Stimulated activated memory B cell treated with anti-CD40 and anti-IgM and Interleukin-4, amounts not matched to agents 10 μg/mL and 1 μg/mL and 100 μg/mL, for 72 hours (primary cell): Measurements from ENCODE around the gene BANF2.

Experiments
- ATAC-seq: fragments of 150-1000 bp; cut with Tn5 transposase; 2 replicates; pipeline ENCODE4 v1.10.0; 2021
- H3K27ac Mint-ChIP-seq: one replicate; pipeline ENCODE4 v1.8.0; 2022; ENCODE audit warnings: mild to moderate bottlenecking, mixed read lengths
- H3K27me3 Mint-ChIP-seq: one replicate; pipeline ENCODE4 v1.8.0; 2022; ENCODE audit warnings: mixed read lengths
- H3K36me3 Mint-ChIP-seq: one replicate; pipeline ENCODE4 v1.8.0; 2022; ENCODE audit warnings: mixed read lengths
- H3K4me1 Mint-ChIP-seq: one replicate; pipeline ENCODE4 v1.8.0; 2022; ENCODE audit warnings: mixed read lengths
- H3K4me3 Mint-ChIP-seq: one replicate; pipeline ENCODE4 v1.8.0; 2022; ENCODE audit warnings: mild to moderate bottlenecking, moderate library complexity, mixed read lengths
- H3K9me3 Mint-ChIP-seq: one replicate; pipeline ENCODE4 v1.8.0; 2022; ENCODE audit warnings: mixed read lengths

The BANF2 gene

GRCh38 chr20:17743677-17744076 lies 43.9 kb downstream of the BANF2 start:
- H3K4me1 Mint-ChIP-seq: peaks cover 5% of the 10 kb centered on the region
- peaks cover 9% of the 10 kb centered on the region for H3K27me3 Mint-ChIP-seq
- no peak overlapping the region for H3K27ac Mint-ChIP-seq
- no peak for ATAC-seq
- no peak overlapping the region for H3K4me3 Mint-ChIP-seq
- no peaks in the 10 kb centered on the region for H3K36me3 Mint-ChIP-seq
- H3K9me3 Mint-ChIP-seq: no peaks in the 10 kb centered on the region

DNA sequence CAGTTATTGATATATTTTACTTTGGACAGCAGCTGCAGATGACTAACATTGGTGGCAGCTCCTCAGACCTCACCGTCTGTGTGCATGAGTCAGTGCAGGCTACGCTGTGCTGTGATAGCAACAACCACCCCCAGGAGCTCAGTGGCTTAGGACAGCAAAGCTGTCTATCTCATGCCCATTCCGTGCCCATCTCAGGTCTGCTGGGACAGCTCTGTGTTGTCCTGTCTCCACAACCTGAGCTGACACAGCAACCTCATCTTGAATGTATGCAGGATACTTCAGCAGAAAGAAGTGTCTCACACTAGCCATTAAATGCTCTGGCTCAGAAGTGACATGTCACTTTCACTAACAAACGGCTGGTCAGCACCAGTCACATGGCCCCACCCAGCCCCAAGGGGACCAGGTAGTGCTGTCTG lies 47.7 kb downstream of the BANF2 start:
- no peaks in the 10 kb centered on the region for H3K36me3 Mint-ChIP-seq
- peaks cover 5% of the 10 kb centered on the region for H3K4me1 Mint-ChIP-seq
- ATAC-seq: no peak
- H3K4me3 Mint-ChIP-seq: no peak overlapping the region
- H3K9me3 Mint-ChIP-seq: no peaks in the 10 kb centered on the region
- no peak overlapping the region for H3K27ac Mint-ChIP-seq
- H3K27me3 Mint-ChIP-seq: peaks cover 13% of the 10 kb centered on the region

GRCh38 chr20:17748279-17748678 lies 48.5 kb downstream of the BANF2 start:
- no peak for ATAC-seq
- no peak overlapping the region for H3K27ac Mint-ChIP-seq
- no peak overlapping the region for H3K4me3 Mint-ChIP-seq
- no peaks in the 10 kb centered on the region for H3K9me3 Mint-ChIP-seq
- H3K27me3 Mint-ChIP-seq: peaks cover 9% of the 10 kb centered on the region
- H3K36me3 Mint-ChIP-seq: no peaks in the 10 kb centered on the region
- peaks cover 5% of the 10 kb centered on the region for H3K4me1 Mint-ChIP-seq

GRCh38 chr20:17749626-17749977 lies 49.8 kb downstream of the BANF2 start:
- H3K4me3 Mint-ChIP-seq: no peak overlapping the region
- H3K9me3 Mint-ChIP-seq: no peaks in the 10 kb centered on the region
- H3K4me1 Mint-ChIP-seq: peaks cover 5% of the 10 kb centered on the region
- no peak overlapping the region for H3K27ac Mint-ChIP-seq
- H3K36me3 Mint-ChIP-seq: no peaks in the 10 kb centered on the region
- H3K27me3 Mint-ChIP-seq: peaks cover 9% of the 10 kb centered on the region
- ATAC-seq: no peak

DNA sequence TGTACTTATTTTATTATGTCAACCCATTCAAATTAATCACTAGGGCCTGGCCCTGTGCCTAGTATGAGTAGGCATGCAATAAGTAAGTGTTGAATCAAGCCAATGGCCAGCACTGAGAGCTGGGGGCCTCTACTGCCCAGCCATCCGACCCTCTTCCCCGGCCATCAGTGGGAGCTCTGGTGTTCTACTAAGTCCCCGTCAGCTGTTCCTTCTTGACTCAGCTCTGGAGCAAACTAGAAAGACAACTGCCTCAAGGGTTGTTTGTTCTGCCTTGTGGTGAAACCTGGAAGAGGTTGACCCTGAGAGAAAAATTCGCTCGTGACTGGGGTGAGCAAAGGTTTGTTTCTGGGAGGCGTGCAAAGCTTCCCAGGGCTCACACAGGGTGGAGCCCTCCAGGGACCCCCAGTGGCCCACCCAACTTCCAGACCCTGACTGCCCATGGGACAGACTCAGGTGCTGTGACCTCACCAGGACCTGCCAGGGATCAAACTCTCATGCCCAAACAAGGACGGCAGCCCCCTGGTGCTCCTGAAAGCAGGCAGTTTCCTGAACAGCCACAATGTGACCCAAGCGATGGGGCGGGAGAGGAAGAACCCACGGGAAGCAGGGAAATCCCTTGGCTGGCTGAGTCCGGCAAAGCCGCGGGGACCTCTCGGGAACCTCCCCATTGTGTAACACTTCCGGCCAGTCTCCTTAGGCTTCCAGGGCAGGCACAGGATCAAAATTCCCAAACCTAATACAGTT lies 50.4 kb downstream of the BANF2 start:
- peaks cover 9% of the 10 kb centered on the region for H3K27me3 Mint-ChIP-seq
- no peak overlapping the region for H3K4me3 Mint-ChIP-seq
- no peaks in the 10 kb centered on the region for H3K9me3 Mint-ChIP-seq
- no peaks in the 10 kb centered on the region for H3K36me3 Mint-ChIP-seq
- H3K4me1 Mint-ChIP-seq: peaks cover 5% of the 10 kb centered on the region
- ATAC-seq: no peak
- H3K27ac Mint-ChIP-seq: no peak overlapping the region

GRCh38 chr20:17750722-17751045 lies 50.9 kb downstream of the BANF2 start:
- Mint-ChIP-seq H3K36me3 (no peaks in the 10 kb centered on the region), H3K4me1 (peaks cover 5% of the 10 kb centered on the region), H3K27me3 (peaks cover 14% of the 10 kb centered on the region), H3K9me3 (no peaks in the 10 kb centered on the region), H3K4me3 (no peak overlapping the region), H3K27ac (no peak overlapping the region)
- ATAC-seq: no peak

DNA sequence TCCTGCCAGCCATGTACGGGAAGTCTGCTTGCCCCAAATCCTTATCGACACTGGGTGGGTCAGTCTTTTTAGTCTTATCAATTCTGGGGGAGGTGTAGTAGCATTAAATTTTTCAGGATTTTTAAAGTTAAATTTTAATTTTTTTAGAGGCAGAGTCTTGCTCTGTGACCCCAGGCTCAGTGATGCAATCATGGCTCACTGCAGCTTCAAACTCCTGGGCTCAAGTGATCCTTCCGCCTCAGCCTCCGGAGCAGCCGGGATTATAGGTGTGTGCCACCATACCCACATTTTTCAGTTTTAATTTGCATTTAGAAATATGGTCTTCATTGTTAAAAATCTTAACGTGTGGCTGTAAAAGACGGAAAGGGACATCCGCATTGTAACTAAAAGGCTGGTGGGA lies 51.9 kb downstream of the BANF2 start:
- Mint-ChIP-seq H3K27me3 (peaks cover 20% of the 10 kb centered on the region), H3K27ac (no peak overlapping the region), H3K9me3 (no peaks in the 10 kb centered on the region), H3K4me1 (peaks cover 5% of the 10 kb centered on the region), H3K4me3 (no peak overlapping the region), H3K36me3 (no peaks in the 10 kb centered on the region)
- ATAC-seq: no peak

DNA sequence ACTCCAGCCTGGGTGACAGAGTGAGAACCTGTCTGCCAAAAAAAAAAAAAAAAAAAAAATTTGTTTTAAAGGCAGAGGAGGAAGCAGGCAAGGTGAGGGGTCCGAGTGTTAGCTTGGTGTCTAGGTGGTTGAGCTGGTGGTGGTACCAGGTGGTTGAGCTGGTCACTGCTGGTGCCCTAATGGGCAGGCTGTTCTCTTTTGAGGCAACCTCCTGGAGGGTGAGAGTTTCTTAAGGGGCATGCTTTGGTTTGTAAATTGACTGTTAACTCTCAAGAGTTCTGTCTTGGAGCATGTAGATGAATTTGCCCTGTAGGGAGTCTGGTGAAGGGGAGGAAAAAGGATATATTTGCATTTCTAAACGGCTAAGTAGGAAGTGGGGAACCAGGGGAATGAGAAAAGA lies 52.7 kb downstream of the BANF2 start:
- peaks cover 3% of the 10 kb centered on the region for H3K4me1 Mint-ChIP-seq
- H3K4me3 Mint-ChIP-seq: no peak overlapping the region
- H3K27ac Mint-ChIP-seq: no peak overlapping the region
- H3K36me3 Mint-ChIP-seq: no peaks in the 10 kb centered on the region
- no peaks in the 10 kb centered on the region for H3K9me3 Mint-ChIP-seq
- ATAC-seq: no peak
- H3K27me3 Mint-ChIP-seq: peaks cover 20% of the 10 kb centered on the region

DNA sequence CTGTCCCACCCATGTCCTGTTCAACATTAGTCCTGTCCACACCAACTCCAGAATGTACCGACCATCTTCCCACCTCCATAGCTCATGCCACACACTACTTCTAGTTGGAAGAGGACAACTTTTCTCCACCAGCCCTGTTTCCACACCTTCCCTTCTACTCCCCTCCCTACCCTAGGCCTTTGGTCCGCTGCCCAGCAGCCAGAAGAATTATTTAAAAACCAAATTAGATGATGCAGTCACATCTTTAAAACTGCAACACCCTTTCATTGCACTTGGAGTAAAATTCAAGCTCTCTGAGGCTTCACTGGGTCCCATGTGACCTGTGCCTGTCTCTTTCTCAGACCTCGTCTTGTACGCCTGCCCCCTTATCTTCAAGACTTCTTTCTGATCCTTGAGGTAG lies 53.8 kb downstream of the BANF2 start:
- H3K4me1 Mint-ChIP-seq: no peaks in the 10 kb centered on the region
- peaks cover 7% of the 10 kb centered on the region for H3K36me3 Mint-ChIP-seq
- no peak overlapping the region for H3K4me3 Mint-ChIP-seq
- no peak overlapping the region for H3K27ac Mint-ChIP-seq
- no peak for ATAC-seq
- H3K9me3 Mint-ChIP-seq: peaks cover 7% of the 10 kb centered on the region
- peaks cover 20% of the 10 kb centered on the region for H3K27me3 Mint-ChIP-seq

GRCh38 chr20:17756529-17756928 lies 56.8 kb downstream of the BANF2 start:
- H3K9me3 Mint-ChIP-seq: peaks cover 7% of the 10 kb centered on the region

GRCh38 chr20:17757496-17757895 lies 57.7 kb downstream of the BANF2 start:
- H3K4me1 Mint-ChIP-seq: no peaks in the 10 kb centered on the region
- peaks cover 11% of the 10 kb centered on the region for H3K27me3 Mint-ChIP-seq

More at GRCh38 chr20:17756529-17756928, 56.8 kb downstream of the BANF2 start:
- no peak overlapping the region for H3K27ac Mint-ChIP-seq
- H3K4me1 Mint-ChIP-seq: no peaks in the 10 kb centered on the region
- ATAC-seq: peak; percentile 22
- no peak overlapping the region for H3K4me3 Mint-ChIP-seq
- H3K36me3 Mint-ChIP-seq: peaks cover 7% of the 10 kb centered on the region
- H3K27me3 Mint-ChIP-seq: peaks cover 10% of the 10 kb centered on the region

DNA sequence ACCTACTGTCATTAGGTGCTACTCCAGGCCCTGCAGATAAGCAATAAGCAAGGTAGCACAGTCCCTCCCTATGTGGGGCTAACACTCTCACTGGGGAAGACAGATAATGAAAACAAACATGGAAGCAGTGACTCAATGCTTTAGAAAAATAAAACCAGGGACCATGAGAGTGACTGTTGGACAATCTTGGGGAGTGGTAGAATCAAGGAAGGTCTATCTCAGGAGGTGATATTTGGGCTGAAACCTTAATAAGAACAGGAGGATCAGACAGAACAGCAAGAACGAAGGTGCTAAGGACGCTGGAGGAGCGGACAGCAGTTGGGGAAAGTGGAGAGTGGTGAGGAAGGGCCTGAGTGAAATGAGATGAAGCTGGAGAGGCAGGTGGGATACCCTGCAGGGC lies 58.2 kb downstream of the BANF2 start:
- Mint-ChIP-seq H3K9me3 (peaks cover 7% of the 10 kb centered on the region), H3K27ac (no peak overlapping the region), H3K27me3 (peaks cover 16% of the 10 kb centered on the region), H3K36me3 (peaks cover 9% of the 10 kb centered on the region), H3K4me1 (peaks cover 4% of the 10 kb centered on the region), H3K4me3 (no peak overlapping the region)
- ATAC-seq: no peak

More at GRCh38 chr20:17757496-17757895, 57.7 kb downstream of the BANF2 start:
- ATAC-seq: no peak
- Mint-ChIP-seq H3K9me3 (peaks cover 7% of the 10 kb centered on the region), H3K36me3 (peaks cover 7% of the 10 kb centered on the region), H3K27ac (no peak overlapping the region), H3K4me3 (no peak overlapping the region)

- Mint-ChIP-seq H3K4me3 (no peak overlapping the region), H3K9me3 (peaks cover 7% of the 10 kb centered on the region), H3K4me1 (peaks cover 7% of the 10 kb centered on the region), H3K27ac (no peak overlapping the region), H3K36me3 (peaks cover 12% of the 10 kb centered on the region), H3K27me3 (peaks cover 21% of the 10 kb centered on the region)
- ATAC-seq: no peak
These were observed 58.7 kb downstream of the BANF2 start for GRCh38 chr20:17758512-17758911.

- Mint-ChIP-seq H3K27me3 (peaks cover 21% of the 10 kb centered on the region), H3K9me3 (peaks cover 7% of the 10 kb centered on the region), H3K4me1 (peaks cover 7% of the 10 kb centered on the region), H3K27ac (no peak overlapping the region), H3K4me3 (no peak overlapping the region), H3K36me3 (peaks cover 12% of the 10 kb centered on the region)
- no peak for ATAC-seq
These were observed 59.7 kb downstream of the BANF2 start for GRCh38 chr20:17759449-17759848.

GRCh38 chr20:17761604-17762003 lies 61.8 kb downstream of the BANF2 start:
- Mint-ChIP-seq H3K9me3 (peaks cover 7% of the 10 kb centered on the region), H3K27ac (no peak overlapping the region), H3K4me1 (peaks cover 7% of the 10 kb centered on the region), H3K27me3 (peaks cover 21% of the 10 kb centered on the region), H3K36me3 (peaks cover 12% of the 10 kb centered on the region), H3K4me3 (no peak overlapping the region)
- no peak for ATAC-seq

DNA sequence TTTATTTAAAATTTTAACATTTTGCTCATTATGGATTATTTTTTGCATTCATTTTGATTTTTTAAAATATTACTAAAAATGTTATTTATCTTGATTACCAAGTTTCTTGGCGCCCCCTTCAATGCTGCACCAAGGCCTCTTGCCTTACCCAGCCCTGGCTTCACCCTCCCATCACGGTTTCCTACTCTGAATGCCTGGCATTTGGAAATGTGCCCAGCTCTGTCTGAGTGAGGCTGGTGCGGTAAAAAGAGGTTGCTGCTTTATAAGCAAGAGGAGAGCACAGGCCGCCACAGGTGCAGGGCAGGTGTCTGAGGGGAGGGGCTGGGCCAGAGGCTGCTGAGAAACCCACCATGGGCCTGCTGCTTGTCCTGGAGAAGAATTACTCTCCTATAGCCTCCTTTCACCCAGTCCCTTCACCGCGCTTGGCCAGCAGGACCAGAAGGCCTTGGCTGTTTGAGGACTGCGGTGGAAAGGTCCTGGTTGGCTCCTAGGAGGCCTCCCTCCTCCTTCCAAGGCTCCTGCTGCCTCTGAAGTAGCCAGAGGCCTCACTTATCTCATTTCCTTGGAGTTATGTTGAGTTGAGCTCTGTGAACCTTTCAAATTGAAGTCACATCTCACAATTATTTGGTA lies 62.6 kb downstream of the BANF2 start:
- ATAC-seq: no peak
- H3K27ac Mint-ChIP-seq: no peak overlapping the region
- no peak overlapping the region for H3K4me3 Mint-ChIP-seq
- H3K27me3 Mint-ChIP-seq: peaks cover 21% of the 10 kb centered on the region
- H3K36me3 Mint-ChIP-seq: peaks cover 12% of the 10 kb centered on the region
- H3K4me1 Mint-ChIP-seq: peaks cover 7% of the 10 kb centered on the region
- H3K9me3 Mint-ChIP-seq: peaks cover 7% of the 10 kb centered on the region
